Measurements from ENCODE around the gene TBCD.

The TBCD gene

GRCh38 chr17:82797061-82797460, 45.2 kb downstream of the TBCD start:
- no peak overlapping the region for H3K4me2 ChIP-seq (ENCODE audit: low read length)
- H3K9ac ChIP-seq (ENCODE audit: low read length), result no peak overlapping the region
- H3K27me3 ChIP-seq (ENCODE audit: low read depth, low read length), result no peaks in the 10 kb centered on the region
- no peak overlapping the region for H2AFZ ChIP-seq (ENCODE audit: low read depth, low read length)
- H3K4me1 ChIP-seq (ENCODE audit: low read length), result no peaks in the 10 kb centered on the region
- H3K4me3 ChIP-seq (ENCODE audit: low read length), result no peak overlapping the region
- no peak overlapping the region for H3K27ac ChIP-seq (ENCODE audit: low read length)
- TF ChIP-seq EZH2phosphoT487 (IDR thresholded peaks at IDR 0.05; ENCODE audit: low read depth) (no peak), CTCF (IDR thresholded peaks at IDR 0.05; ENCODE audit: low read depth, low read length) (no peak)
- no peaks in the 10 kb centered on the region for H3K9me3 ChIP-seq (ENCODE audit: insufficient read depth, low read length)
- H3K79me2 ChIP-seq (ENCODE audit: low read length), result peaks cover 4% of the 10 kb centered on the region; the same call in 1 of the 2 replicates
- peaks cover 5% of the 10 kb centered on the region; the same call in 1 of the 2 replicates for H4K20me1 ChIP-seq (ENCODE audit: insufficient read depth, low read length)
- peaks cover 22% of the 10 kb centered on the region for H3K36me3 ChIP-seq (replicated peaks; ENCODE audit: low read depth, low read length)

DNA sequence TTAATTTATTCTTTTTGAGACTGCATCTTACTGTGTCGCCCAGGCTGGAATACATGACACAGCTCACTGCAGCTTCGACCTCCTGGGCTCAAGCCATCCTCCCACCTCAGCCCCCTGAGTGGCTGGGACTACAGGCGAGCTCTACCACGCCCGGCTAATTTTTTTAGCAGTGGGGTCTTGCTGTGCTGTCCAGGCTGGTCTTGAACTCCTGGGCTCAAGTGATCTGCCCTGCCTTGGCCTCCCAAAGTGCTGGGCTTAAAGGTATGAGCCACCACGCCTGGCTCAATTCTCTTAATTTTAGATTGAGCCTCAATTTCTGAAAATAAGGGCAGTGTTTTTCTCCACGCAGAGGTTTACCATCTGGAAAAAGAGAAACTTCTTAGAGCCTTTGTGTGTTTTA, 46.9 kb downstream of the TBCD start:
- H4K20me1 ChIP-seq (ENCODE audit: insufficient read depth, low read length), result peaks cover 15% of the 10 kb centered on the region

DNA sequence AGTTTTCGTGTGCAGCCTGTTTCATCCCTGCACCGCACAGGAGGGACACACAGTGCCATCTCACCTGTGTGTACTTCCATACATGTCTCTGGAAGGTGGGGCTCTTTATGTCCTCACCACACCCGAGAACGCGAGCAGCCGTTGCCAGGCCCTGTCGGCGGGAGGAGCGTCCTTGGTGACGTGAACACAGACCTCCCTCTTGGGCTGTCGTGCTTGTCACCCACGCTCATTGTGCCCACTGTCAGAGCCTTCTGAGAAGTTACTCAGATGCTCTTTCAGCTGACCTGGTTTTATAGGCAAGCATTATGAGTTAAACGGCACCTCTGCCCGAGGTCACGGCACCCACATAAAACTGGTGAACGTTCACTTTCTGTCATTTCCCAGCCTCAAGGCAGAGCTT, 47.7 kb downstream of the TBCD start:
- H3K27me3 ChIP-seq (ENCODE audit: low read depth, low read length), result no peaks in the 10 kb centered on the region
- no peak overlapping the region for H3K4me3 ChIP-seq (ENCODE audit: low read length)
- H3K27ac ChIP-seq (ENCODE audit: low read length), result no peak overlapping the region
- H3K36me3 ChIP-seq (replicated peaks; ENCODE audit: low read depth, low read length), result peaks cover 22% of the 10 kb centered on the region
- H3K4me1 ChIP-seq (ENCODE audit: low read length), result no peaks in the 10 kb centered on the region
- no peaks in the 10 kb centered on the region for H3K9me3 ChIP-seq (ENCODE audit: insufficient read depth, low read length)
- H3K9ac ChIP-seq (ENCODE audit: low read length), result no peak overlapping the region
- TF ChIP-seq CTCF (IDR thresholded peaks at IDR 0.05; ENCODE audit: low read depth, low read length) (no peak), EZH2phosphoT487 (IDR thresholded peaks at IDR 0.05; ENCODE audit: low read depth) (no peak)
- H2AFZ ChIP-seq (ENCODE audit: low read depth, low read length), result no peak overlapping the region
- no peak overlapping the region for H3K4me2 ChIP-seq (ENCODE audit: low read length)
- H4K20me1 ChIP-seq (ENCODE audit: insufficient read depth, low read length), result peaks cover 15% of the 10 kb centered on the region
- H3K79me2 ChIP-seq (ENCODE audit: low read length), result peaks cover 18% of the 10 kb centered on the region; the same call in 1 of the 2 replicates

More for the DNA sequence above, 46.9 kb downstream of the TBCD start:
- TF ChIP-seq CTCF (IDR thresholded peaks at IDR 0.05; ENCODE audit: low read depth, low read length), result no peak
- no peak for TF ChIP-seq EZH2phosphoT487 (IDR thresholded peaks at IDR 0.05; ENCODE audit: low read depth)
- Histone ChIP-seq H3K27ac (ENCODE audit: low read length) (no peak overlapping the region), H3K4me1 (ENCODE audit: low read length) (no peaks in the 10 kb centered on the region), H3K4me3 (ENCODE audit: low read length) (no peak overlapping the region), H3K9ac (ENCODE audit: low read length) (no peak overlapping the region), H3K9me3 (ENCODE audit: insufficient read depth, low read length) (no peaks in the 10 kb centered on the region), H3K4me2 (ENCODE audit: low read length) (no peak overlapping the region), H3K27me3 (ENCODE audit: low read depth, low read length) (no peaks in the 10 kb centered on the region), H2AFZ (ENCODE audit: low read depth, low read length) (no peak overlapping the region), H3K36me3 (replicated peaks; ENCODE audit: low read depth, low read length) (peaks cover 22% of the 10 kb centered on the region), H3K79me2 (ENCODE audit: low read length) (peaks cover 18% of the 10 kb centered on the region; the same call in 1 of the 2 replicates)

GRCh38 chr17:82800885-82801284, 49.0 kb downstream of the TBCD start:
- TF ChIP-seq EZH2phosphoT487 (IDR thresholded peaks at IDR 0.05; ENCODE audit: low read depth) (no peak), CTCF (IDR thresholded peaks at IDR 0.05; ENCODE audit: low read depth, low read length) (no peak)
- H4K20me1 ChIP-seq (ENCODE audit: insufficient read depth, low read length), result peaks cover 15% of the 10 kb centered on the region
- H3K79me2 ChIP-seq (ENCODE audit: low read length), result peaks cover 18% of the 10 kb centered on the region; the same call in 1 of the 2 replicates
- no peak overlapping the region for H3K27ac ChIP-seq (ENCODE audit: low read length)
- no peak overlapping the region for H3K4me3 ChIP-seq (ENCODE audit: low read length)
- H3K4me1 ChIP-seq (ENCODE audit: low read length), result no peaks in the 10 kb centered on the region
- peaks cover 24% of the 10 kb centered on the region for H3K36me3 ChIP-seq (replicated peaks; ENCODE audit: low read depth, low read length)
- no peaks in the 10 kb centered on the region for H3K9me3 ChIP-seq (ENCODE audit: insufficient read depth, low read length)
- H3K9ac ChIP-seq (ENCODE audit: low read length), result no peak overlapping the region
- H3K27me3 ChIP-seq (ENCODE audit: low read depth, low read length), result no peaks in the 10 kb centered on the region
- H2AFZ ChIP-seq (ENCODE audit: low read depth, low read length), result no peak overlapping the region
- no peak overlapping the region for H3K4me2 ChIP-seq (ENCODE audit: low read length)

All from OCI-LY3 (cell line).